ENCODE data around the gene SLC31A2.

DNA sequence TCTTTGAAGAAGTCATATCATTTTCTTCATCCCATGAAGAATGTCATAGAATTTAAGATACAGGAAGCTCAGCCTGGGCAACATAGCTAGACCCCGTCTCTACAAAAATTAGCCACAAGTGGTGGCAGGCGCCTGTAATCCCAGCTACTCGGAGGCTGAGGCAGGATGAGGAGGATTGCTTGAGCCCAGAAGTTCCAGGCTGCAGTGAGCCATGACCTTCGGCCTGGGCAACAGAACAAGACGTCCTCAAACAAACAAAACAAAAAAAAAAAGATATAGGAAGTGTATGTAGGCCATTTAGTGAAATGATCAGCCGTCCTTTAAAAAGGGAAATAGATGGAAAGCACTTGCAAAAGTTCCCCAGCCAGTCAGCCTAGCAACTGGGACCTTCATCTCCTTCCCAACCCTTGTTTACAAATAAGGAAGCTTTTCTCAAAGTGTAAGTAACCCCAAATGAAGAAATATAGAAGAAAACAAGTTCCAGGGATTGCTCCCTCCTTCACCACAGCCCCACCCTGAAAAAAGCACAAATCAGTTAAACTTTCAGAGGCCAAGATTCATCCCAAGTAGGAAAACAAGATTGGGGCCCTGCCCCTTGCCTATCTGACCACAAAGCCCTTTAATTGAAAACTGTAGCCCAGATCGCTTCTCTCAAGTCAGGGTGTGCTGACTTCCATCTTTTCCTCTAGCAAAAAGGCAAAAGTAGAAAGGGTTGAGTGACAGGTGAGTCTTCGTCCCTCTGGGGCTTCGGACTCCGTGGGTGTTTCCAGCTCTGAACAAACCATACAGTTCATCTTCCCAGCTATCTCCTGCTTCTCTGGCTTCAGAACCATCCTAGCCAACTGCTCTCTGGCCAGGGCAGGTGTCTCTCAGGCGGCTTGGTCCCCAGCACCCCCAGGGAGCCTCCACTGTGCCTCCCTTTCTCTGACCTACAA is 1.2 kb downstream of the SLC31A2 start:
- TF ChIP-seq GATA2 (IDR thresholded peaks at IDR 0.05; ENCODE audit: low read depth, low read length): no peak
- TF ChIP-seq GATA3 (IDR thresholded peaks at IDR 0.05; ENCODE audit: low read depth, low read length): no peak
